ENCODE measurements around the gene SEC31B.

SEC31B gene, protein sequence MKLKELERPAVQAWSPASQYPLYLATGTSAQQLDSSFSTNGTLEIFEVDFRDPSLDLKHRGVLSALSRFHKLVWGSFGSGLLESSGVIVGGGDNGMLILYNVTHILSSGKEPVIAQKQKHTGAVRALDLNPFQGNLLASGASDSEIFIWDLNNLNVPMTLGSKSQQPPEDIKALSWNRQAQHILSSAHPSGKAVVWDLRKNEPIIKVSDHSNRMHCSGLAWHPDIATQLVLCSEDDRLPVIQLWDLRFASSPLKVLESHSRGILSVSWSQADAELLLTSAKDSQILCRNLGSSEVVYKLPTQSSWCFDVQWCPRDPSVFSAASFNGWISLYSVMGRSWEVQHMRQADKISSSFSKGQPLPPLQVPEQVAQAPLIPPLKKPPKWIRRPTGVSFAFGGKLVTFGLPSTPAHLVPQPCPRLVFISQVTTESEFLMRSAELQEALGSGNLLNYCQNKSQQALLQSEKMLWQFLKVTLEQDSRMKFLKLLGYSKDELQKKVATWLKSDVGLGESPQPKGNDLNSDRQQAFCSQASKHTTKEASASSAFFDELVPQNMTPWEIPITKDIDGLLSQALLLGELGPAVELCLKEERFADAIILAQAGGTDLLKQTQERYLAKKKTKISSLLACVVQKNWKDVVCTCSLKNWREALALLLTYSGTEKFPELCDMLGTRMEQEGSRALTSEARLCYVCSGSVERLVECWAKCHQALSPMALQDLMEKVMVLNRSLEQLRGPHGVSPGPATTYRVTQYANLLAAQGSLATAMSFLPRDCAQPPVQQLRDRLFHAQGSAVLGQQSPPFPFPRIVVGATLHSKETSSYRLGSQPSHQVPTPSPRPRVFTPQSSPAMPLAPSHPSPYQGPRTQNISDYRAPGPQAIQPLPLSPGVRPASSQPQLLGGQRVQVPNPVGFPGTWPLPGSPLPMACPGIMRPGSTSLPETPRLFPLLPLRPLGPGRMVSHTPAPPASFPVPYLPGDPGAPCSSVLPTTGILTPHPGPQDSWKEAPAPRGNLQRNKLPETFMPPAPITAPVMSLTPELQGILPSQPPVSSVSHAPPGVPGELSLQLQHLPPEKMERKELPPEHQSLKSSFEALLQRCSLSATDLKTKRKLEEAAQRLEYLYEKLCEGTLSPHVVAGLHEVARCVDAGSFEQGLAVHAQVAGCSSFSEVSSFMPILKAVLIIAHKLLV

DNA sequence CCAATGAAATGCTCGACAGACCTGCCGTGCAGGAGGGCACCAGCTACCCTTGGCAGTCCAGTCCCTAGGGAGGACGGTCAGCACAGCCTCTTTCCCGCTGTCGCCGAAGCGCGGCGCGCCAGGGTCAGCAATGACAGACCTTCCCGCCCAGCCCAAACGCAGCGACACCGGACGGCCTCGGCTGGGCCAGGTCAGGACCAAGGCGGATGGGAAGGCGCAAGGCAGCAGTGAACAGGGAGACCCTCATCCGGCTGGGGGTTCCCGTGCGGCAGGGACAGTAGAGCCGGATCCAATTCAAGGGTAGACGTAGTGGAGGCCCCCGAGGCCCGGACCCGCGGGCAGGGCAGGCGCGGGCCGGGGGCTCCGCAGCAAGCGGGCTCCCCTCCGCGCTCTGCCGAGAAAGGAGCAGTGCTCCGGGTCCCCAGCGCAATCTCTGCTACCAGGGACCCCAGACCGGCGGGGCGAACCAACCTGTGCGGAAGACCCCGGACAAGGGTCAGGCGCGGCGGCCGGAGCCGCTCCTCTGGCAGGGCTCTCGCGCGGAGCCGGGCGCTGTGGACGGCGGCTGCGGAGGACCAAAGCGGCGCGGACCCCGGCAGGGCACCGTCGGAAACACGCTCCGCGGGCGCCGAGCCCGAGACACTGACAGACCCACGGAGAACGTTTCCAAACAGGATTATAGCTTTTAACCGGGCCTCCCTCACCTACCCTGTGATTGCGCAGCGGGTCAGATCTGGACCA is at the start of gene SEC31B:
SEC31B (minus strand) TSS at position 551 of the 741 bp plus-strand sequence. CDS start 2,909 bp downstream, outside the sequence.
- no peak for DNase-seq

DNA sequence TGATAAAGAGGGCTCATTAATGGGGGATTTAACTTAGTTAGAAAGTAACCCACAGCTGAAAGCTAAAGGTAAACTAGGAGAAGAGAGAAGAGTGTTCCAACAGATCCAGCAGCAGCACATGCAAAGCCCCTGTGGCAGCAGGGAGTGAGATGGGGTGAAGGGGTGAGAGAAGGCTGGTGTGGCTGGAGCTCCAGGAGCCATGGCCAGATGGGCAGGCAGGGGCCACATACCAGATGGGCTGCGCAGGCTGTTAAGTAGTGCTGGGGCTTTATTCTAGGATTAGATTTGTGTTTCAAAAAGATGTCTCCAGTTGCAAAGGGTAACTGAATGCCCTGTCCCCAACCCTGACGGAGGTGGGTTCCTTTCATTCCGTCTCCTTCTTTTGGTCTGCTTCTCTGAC is 49.3 kb upstream of the SEC31B start:
- DNase-seq, result no peak

DNA sequence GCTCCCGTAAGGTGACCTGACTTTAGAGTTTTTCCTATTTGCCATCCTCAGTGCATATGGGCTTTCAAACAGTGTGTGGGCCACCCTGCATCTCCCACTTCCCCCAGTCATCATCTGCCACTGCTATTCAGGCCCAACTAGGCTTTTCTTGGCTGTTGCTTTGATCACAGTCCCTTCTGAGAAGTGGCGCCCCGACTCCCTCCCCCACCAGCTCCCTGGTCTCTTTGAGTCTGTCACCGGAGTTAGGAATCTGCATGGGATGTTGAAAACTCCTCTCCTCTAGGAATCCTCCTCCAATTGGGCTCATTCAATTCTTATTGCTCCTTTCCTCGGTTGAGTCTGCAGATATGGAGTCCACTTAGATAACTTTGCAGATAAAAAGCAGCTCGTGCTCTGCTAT is 48.2 kb upstream of the SEC31B start:
- DNase-seq, result no peak

DNA sequence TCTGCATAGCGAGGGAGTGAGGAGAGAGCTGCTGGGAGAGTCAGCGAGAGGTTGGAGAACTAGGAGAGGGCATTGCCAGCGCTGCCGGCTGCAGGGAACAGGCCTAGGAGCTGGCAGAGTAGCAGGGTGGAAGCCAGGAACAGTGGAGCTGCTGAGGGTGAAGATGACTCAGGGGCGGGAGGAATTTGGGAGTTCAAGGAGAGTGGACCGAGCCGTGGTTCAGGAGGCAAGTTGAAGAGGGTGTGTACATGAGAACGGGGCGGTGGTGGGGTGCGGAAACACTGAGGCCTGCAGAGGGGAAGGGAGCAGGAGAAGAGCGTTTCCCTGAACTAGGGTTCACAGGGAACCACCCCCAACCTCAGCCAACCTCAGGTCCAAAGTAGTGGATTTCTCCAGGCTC is 47.6 kb upstream of the SEC31B start:
- DNase-seq, result no peak

DNA sequence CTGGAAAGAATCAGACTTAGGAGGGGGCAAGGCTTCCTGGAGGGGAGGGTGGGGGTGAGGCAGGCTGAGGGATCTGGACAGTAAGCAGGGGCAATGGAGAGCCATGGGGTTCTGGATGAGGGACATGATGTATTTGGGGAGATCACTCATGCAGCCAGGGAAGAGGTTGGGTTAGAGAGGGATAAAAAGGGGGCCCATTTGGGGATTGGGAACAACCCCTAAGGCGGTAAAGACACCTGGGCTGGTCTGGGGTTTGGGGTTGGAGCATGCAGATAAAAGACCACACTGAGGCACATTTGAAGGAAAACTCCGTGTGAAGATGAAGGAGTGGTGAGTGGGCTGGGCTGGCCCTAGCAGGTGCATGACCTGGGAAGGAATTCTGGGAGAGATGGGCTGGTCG is 46.9 kb upstream of the SEC31B start:
- DNase-seq, result no peak

DNA sequence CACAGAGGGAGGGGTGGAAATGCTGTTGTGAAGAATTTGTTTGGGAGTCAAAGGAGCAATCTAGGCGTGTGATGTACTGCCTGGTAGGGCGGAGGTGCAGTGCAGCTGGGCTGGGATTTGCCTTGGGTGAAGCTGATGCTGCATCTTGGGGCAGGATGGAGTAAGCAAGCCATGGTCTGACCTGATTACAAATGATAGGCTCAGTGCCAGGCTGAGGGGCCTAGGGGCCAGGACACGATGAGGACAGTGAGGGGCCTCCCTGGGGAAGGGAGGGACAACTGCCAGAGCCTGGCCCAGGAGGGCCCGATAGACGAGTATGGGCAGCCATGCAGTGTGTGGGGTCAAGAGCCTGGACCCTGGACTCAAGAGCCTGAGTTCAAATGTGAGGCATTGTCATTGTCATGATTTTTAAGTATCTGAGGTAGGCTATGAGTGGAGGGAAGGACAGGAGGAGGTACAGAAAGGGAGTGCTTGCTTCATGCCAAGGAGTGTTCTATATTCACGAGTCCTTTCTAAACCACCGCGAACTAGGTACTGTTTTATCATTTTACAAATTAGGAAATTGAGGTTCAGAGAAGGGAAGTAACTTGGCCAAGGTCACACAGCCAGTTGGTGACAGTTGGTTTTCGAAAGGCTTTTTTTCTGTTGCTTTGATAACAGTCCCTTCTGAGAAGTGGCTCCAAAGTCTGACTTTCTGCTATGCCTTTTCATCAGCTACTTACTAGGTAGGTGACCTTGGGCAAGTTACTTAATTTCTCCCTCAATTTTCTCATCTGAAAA is 45.7 kb upstream of the SEC31B start:
- no peak for DNase-seq

DNA sequence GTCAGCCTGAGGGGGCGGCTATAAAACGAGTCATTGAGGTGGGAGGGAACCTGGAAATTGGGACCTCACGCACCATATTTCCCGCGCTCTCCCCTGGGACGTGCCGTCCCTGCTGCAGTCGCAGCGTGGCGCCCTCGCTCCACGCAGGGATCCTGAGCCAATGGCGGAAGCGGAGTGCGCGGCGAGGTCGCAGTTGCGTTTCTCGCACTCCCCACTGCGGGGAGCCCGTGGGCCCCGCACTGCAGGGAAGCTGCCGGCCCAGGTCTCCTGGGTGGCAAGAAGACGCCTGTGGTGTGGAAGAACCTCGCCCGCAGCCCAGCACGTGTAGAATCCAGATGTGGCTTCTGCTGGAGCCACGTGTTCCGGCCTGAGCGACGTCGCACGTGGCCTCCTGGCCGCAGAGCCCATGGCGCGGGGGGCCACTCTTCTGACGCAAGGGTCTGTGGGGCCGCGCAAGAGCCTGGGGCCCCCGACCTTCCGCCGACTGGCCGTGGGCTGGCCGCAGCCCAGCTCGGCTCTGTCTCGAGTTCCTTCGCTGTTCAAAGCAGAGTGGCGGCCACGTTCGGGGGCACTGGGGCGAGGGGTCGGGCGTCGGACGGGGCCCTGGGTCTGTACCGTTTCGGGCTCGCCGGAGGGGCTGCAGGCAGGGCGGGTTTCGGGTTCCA is 42.5 kb upstream of the SEC31B start:
- no peak for DNase-seq

DNA sequence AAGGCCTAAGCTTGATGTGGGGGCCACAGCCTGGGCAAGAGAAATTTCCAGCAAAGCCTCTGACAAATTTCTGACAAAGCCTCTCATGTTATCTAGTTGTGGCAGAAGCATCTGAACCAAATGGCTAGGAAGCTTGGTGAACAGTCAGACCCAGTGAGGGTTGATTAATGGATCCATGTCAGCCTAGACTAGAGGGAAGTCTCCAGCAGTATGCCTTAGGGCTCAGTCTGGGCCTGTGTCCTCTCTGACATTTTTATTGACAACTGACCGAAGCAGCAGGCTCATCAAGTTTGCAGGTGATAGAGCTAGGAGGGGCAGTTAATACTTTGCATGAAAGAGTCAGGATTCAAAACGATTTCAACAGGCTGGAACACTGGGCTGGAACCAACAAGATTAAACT is 41.3 kb upstream of the SEC31B start:
- no peak for DNase-seq

DNA sequence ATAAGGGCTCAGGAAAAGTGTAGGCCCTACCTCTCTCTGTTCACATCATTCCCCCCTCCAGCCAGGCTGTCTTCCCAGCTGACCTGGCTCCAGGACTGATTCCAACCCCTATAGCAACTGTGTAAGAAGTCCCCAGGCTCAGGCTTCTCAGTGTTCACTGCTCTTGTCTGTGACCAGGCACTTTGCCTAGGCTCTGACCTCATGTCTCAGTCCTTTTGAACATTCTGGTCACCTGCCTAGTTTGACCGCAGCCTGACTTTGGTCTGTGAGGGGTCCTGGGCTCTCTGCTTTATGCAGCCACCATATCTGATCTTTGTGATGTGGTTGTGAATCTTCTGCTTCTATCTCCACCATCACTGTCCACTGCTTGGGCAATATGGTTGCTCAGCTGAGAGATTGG is 40.6 kb upstream of the SEC31B start:
- DNase-seq, result no peak

DNA sequence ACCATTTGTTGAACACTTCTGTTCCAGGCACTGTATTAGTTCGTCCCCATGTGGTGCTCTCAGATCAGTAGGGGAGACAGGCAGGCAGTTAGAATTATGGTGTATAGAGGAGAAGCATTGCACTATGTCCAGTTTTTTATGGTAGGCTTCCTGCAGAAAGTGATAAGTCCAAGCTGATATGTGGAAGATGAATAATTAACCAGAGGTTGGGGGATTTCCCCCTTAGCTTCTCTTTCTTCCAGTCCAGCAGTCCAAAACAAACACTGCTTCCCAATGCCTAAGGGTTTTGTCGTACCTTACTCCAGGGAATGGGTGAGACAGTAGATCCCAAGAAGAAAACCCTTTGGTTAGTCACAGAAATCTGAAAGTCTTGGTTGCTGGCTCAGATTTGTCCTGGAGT is 35.2 kb upstream of the SEC31B start:
- DNase-seq, result no peak

DNA sequence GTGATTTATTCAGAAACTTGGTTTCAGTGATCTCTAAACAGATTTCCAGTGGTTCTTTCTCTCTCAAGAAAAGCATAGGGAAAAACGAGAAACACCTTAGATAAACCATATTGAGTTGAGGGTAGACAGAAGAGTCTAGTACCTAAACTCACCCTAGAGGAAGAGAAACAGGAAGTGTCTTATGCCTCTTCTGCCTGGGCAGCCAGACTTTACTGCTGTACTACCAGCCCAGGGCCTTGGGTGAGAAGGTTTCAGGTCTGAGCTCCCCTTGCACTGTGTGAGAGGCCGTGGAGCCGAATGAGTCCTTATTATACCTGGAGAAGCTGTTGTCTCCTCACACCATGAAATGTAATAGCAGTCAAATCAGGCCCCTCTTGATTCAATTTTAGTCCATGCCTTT is 34.3 kb upstream of the SEC31B start:
- DNase-seq, result no peak

DNA sequence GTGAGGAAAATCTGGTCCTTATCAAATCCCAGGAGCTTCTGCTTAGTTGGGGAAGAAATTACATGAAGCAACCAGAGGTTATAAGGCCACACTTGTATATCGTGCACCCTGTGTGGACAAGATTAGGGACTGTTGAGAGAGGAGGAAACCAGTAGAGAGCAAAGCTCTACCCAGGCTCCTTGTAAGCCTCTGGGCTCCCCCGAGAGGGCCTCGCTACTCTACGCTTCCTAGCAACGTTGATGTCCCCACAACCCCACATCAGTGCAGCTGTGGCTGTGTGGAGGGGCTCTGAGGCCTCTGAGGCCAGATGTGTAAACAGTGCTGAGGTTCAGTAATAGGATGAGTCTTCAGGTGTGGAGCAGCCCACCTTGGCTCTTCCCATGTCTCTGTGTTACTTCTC is 32.1 kb upstream of the SEC31B start:
- DNase-seq, result no peak

DNA sequence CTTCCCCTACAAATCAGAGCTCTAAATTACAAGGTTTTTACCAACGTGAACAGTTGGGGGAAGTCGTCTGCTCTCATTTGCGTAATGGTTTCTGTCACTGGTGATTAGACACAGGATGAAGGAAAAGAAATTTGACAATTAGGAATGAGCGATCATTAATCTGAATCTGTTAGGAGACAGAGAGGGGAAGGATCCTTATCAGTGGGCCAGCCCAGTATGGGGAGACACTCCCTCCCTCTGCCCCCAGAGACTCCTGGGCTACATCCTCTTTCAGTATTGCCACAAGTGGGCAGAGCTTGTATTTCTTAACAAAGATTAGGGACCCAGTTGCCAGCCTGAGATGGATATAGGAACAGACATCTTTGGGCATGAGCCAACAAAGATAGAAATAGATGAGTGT is 31.5 kb upstream of the SEC31B start:
- DNase-seq, result no peak

DNA sequence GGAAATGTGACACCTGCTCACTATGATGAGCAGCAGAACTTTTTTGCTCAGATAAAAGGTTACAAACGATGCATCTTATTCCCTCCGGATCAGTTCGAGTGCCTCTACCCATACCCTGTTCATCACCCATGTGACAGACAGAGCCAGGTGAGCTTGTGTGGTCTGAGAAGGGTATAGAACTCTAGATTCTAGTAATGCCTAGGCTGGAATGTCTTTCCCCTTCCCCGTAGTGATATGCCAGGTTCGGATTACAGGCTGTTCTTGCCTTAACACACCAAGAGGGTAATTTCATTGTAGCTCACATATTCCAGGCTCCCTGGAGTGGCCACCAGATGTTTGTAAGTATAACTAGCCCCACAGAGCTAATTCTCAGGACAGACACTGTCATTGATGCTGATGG is 25.3 kb upstream of the SEC31B start:
- no peak for DNase-seq

DNA sequence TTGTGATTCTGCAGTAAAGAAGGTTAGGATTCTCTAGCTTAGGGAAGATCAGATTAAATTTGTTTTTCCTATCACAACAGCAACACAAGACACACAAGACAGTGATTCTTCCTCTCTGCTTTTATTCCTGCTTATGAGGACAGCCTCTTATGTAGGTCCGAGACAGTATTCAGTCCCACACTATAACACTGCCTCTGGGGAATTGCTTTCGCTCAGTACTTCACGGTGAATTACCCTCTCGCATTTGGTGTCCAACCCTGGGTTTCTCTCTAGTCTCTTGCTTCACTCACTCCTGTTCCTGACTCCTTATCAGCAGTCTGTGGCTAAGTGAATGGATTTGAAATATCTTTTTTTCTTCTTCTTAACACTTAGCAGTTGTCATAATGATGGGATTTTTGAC is 17.8 kb upstream of the SEC31B start:
- no peak for DNase-seq

DNA sequence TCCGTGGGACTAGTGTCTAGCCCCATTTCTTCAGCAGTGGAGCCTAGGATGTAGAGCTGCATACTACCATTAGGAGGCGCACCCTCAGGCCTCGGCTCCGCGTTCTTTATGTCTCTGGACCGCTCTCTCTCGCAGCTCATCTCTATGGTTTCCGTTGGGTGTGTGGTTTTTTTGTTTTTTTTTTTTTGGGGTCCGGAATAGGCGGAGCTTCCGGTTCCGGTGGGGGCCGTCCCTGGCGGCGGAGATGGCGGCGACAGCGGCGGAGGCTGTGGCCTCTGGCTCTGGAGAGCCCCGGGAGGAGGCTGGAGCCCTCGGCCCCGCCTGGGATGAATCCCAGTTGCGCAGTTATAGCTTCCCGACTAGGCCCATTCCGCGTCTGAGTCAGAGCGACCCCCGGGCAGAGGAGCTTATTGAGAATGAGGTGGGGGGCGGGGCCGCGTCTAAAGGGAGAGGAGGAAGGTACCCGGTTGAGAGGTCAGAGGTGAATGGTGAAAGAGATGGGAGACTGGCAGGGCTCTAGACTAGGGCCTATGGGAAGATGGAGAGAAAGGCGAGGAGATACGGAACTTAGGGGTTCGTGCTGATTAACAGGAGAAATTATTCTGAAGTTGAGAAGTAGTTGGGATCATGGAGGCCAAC is 16.2 kb upstream of the SEC31B start, which contains the start of gene HIF1AN:
HIF1AN (plus strand) TSS at position 229 of the 639 bp plus-strand sequence; CDS start at position 245, 16 bp downstream.
- peak; percentile 69 for DNase-seq

DNA sequence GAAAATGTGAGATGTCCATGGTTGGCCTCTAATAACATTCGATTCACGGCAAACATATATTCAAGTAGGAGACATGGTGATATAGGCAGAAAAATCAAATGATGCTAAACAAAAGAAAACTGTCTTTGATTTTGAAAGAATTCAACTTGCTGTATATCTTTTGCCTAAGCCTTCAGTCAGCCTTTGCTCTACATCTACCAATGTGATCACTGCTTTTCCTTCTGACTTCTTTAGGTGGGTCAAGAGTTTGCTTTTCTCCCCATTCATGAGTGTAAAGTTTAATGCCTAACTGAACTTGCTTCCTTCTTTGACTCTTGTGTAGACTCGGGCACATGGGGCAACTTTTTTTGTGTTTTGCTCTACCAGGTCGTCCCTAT is 15.7 kb upstream of the SEC31B start:
- no peak for DNase-seq

DNA sequence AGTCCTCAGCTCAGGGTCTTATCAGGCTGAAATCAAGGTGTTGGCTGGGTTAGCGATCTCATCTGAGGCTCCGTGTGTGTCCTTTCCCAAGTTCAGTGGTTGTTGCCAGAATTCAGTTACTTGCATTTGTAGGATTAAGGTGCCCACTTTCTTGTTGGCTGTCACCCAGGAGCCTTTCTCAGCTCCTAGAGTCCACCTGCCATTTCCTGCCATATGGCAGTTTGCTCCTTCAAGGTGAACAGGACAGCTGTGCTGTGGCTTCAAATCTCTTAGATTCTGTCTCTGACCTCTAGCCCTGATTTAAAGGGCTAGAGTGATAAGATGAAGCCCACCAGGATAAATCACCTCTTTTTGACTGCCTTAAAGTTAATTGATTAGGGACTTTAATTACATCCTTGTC is 15.1 kb upstream of the SEC31B start:
- no peak for DNase-seq

DNA sequence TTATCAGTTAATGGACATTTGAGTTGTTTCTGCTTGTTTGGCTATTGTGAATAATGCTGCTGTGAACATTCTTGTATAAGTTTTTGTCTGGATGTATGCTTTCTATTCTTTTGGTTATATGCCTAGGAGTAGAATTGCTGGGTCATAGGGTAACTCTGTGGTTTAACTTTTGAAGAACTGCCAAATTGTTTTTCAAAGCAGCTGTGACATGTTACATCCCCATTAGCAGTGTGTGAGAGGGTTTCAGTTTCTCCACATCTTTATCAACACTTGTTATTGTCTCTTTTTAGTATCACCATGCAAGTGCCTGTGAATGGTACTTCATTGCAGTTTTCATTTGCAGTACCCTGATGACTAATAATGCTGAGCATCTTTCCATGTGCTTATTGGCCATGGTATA is 12.1 kb upstream of the SEC31B start:
- DNase-seq, result no peak

DNA sequence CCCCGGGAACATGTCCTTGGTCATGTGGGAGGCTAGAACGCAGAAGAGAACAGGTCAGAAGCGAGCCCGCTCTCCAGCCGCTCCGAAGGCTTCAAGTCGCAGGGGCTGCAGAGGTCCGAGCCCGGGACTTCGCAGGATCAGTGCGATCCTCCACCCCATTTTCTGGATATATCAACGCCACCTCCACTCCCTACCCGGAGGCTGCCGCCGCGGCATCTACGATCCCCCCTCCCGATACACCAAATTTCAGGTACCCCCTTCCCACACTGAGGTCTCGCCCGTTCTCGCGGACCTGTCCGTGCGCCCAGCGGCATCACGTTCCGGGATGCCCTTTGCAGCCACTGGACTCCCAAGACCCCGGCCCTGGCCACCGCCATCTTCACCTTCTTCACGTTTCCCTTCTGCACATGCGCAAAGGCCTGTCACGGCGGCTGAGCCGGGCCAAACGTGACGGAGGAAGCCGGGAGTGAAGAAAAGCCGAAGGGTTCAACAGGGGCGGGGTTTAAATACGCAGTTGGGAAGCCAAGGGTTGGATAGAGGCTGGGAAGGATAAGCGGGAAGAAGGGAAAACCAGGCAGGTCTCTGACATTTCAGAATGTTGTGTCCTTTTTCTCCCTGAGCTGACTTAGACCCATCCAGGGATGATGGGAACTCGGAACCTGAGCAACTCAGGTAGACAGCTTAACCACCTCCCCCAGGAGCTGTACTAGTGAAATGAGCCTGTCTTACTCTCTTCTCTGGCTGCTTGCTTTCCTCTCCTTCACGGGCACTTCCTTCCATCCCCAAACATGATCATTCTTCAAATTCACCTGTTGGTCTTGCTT is 10.0 kb upstream of the SEC31B start, which contains the start of gene NDUFB8:
NDUFB8 (minus strand) TSS at position 397 of the 824 bp plus-strand sequence; CDS start at position 377, 20 bp downstream.
- peak; percentile 4 for DNase-seq
